Measurements from ENCODE around the gene IL1RAPL1.

GRCh38 chrX:29941287-29941686 is 1354.0 kb downstream of the IL1RAPL1 start:
- TF ChIP-seq CTCF (IDR thresholded peaks at IDR 0.05; ENCODE audit: low read depth, low read length): no peak
- TF ChIP-seq POLR2A (IDR thresholded peaks at IDR 0.05; ENCODE audit: extremely low read depth, insufficient read length): no peak
- TF ChIP-seq, protein P1, sequence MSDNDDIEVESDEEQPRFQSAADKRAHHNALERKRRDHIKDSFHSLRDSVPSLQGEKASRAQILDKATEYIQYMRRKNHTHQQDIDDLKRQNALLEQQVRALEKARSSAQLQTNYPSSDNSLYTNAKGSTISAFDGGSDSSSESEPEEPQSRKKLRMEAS (IDR thresholded peaks at IDR 0.05; ENCODE audit: low read depth, low read length): no peak
- no peak for TF ChIP-seq MYC (IDR thresholded peaks at IDR 0.05; ENCODE audit: low read depth, low read length)

Data from NB4 (cell line).